Liver (tissue), 9 donors: ENCODE measurements around the gene AFMID. TPM values are rescaled to one million over a fixed set of nuclear protein-coding genes. Genes with fewer than 3 reads are reported as not detected.

ENCODE experiments used
- DNase-seq: peaks from one replicate; pipeline ENCODE4 v3.0.0-alpha.2; 2017; ENCODE audit warnings: low spot score
- H3K27ac ChIP-seq, 2 donors: one replicate each; pipeline ENCODE4 v1.7.0; 2013; ENCODE audit warnings: inconsistent platforms in 2 of 2, low read length in 2 of 2, control low read depth in 1 of 2, low read depth in 1 of 2, mild to moderate bottlenecking in 1 of 2
- H3K27me3 ChIP-seq, 4 donors: one replicate each; pipeline versions ENCODE4 v1.6.1 to v1.7.0; 2013; ENCODE audit warnings: low read length in 3 of 4, inconsistent platforms in 1 of 4, mild to moderate bottlenecking in 1 of 4, moderate library complexity in 1 of 4; ENCODE audit not compliant: control insufficient read depth in 4 of 4, insufficient read depth in 4 of 4
- H3K36me3 ChIP-seq, 4 donors: one replicate each; pipeline versions ENCODE4 v1.6.1 to v1.7.0; 2013; ENCODE audit warnings: low read length in 3 of 4, mild to moderate bottlenecking in 3 of 4, low read depth in 1 of 4, moderate library complexity in 1 of 4; ENCODE audit not compliant: control insufficient read depth in 4 of 4, insufficient read depth in 3 of 4
- H3K4me1 ChIP-seq, 4 donors: one replicate each; pipeline versions ENCODE4 v1.6.1 to v1.7.0; 2013; ENCODE audit warnings: low read length in 3 of 4, mild to moderate bottlenecking in 3 of 4, moderate library complexity in 1 of 4; ENCODE audit not compliant: control insufficient read depth in 4 of 4, insufficient read depth in 4 of 4
- H3K4me3 ChIP-seq, 3 donors: one replicate each; pipeline versions ENCODE4 v1.6.1 to v1.7.0; 2013; ENCODE audit warnings: low read length in 3 of 3, control low read depth in 1 of 3, low read depth in 1 of 3, mild to moderate bottlenecking in 1 of 3
- H3K9ac ChIP-seq, 2 donors: one replicate each; pipeline ENCODE4 v1.7.0; 2013; ENCODE audit warnings: low read length in 2 of 2, mild to moderate bottlenecking in 2 of 2, moderate library complexity in 2 of 2, control low read depth in 1 of 2, low read depth in 1 of 2
- H3K9me3 ChIP-seq, 4 donors: one replicate each; pipeline versions ENCODE4 v1.6.1 to v1.7.0; 2013; ENCODE audit warnings: low read length in 3 of 4; ENCODE audit not compliant: control insufficient read depth in 4 of 4
- EGR1 ChIP-seq, 2 donors: IDR thresholded peaks; 2 replicates each; pipeline ENCODE4 v1.6.1; 2016 to 2018; ENCODE audit warnings: antibody characterized with exemption in 2 of 2, low read depth in 2 of 2
- FOXA1 ChIP-seq: IDR thresholded peaks from 2 replicates; pipeline ENCODE4 v1.6.1; 2016; ENCODE audit warnings: antibody characterized with exemption
- FOXA2 ChIP-seq: IDR thresholded peaks from 2 replicates; pipeline ENCODE4 v1.6.1; 2016; ENCODE audit warnings: antibody characterized with exemption
- GABPA ChIP-seq, 2 donors: IDR thresholded peaks in 1 of 2; conservative IDR thresholded peaks in 1 of 2; 2 replicates each; pipeline ENCODE4 v1.6.1; 2016; ENCODE audit warnings: antibody characterized with exemption in 2 of 2, mild to moderate bottlenecking in 1 of 2, moderate library complexity in 1 of 2
- HNF4A ChIP-seq, 2 donors: conservative IDR thresholded peaks; 2 replicates each; pipeline ENCODE4 v1.6.1; 2016; ENCODE audit warnings: antibody characterized with exemption in 2 of 2, mild to moderate bottlenecking in 2 of 2
- HNF4G ChIP-seq: IDR thresholded peaks from 2 replicates; pipeline ENCODE4 v1.6.1; 2016; ENCODE audit warnings: antibody characterized with exemption
- JUND ChIP-seq, 2 donors: IDR thresholded peaks; 2 replicates each; pipeline ENCODE4 v1.6.1; 2016; ENCODE audit warnings: antibody characterized with exemption in 2 of 2
- NR2F2 ChIP-seq: IDR thresholded peaks from 2 replicates; pipeline ENCODE4 v1.6.1; 2016; ENCODE audit warnings: antibody characterized with exemption
- RAD21 ChIP-seq, 2 donors: IDR thresholded peaks; 2 replicates each; pipeline ENCODE4 v1.6.1; 2016; ENCODE audit warnings: antibody characterized with exemption in 2 of 2, mild to moderate bottlenecking in 2 of 2
- RXRA ChIP-seq, 2 donors: IDR thresholded peaks; 2 replicates each; pipeline ENCODE4 v1.6.1; 2017 to 2018; ENCODE audit warnings: antibody characterized with exemption in 2 of 2, mild to moderate bottlenecking in 1 of 2
- SP1 ChIP-seq: IDR thresholded peaks from 2 replicates; pipeline ENCODE4 v1.6.1; 2018; ENCODE audit warnings: antibody characterized with exemption, mild to moderate bottlenecking
- TAF1 ChIP-seq: conservative IDR thresholded peaks from 2 replicates; pipeline ENCODE4 v1.6.1; 2016; ENCODE audit warnings: antibody characterized with exemption, mild to moderate bottlenecking
- YY1 ChIP-seq: IDR thresholded peaks from 2 replicates; pipeline ENCODE4 v1.6.1; 2016; ENCODE audit warnings: antibody characterized with exemption, mild to moderate bottlenecking
- WGBS: extraction: QIAGEN DNeasy Blood & Tissue Kit; methylation state at CpG from one replicate; pipeline ENCODE4 v1.1.7; 2013; 5-methylcytosine and 5-hydroxymethylcytosine counted together
- polyA plus RNA-seq, 2 donors: library from polyadenylated mRNA; stranded (reverse) in 1 of 2; unstranded in 1 of 2; fragments of 200-250 nt in 1 of 2; fragments of >200 nt in 1 of 2; fragmentation: Nextera tagmentation in 1 of 2; extraction: Ambion mirVana in 1 of 2; gene quantifications; one replicate each; pipeline versions ENCODE4 v1.2.1 to v1.2.3, GENCODE V29; 2013 to 2015
- total RNA-seq, 2 donors: library from RNA; depleted of rRNA; stranded (reverse); fragments of >200 nt; gene quantifications; one replicate each; pipeline ENCODE4 v1.2.3, GENCODE V29; 2014
- TF ChIP-seq, protein P1 (sequence below): IDR thresholded peaks from 2 replicates; pipeline ENCODE4 v1.6.1; 2016; ENCODE audit warnings: antibody characterized with exemption
- TF ChIP-seq, protein P2 (sequence below): IDR thresholded peaks from 2 replicates; pipeline ENCODE4 v1.6.1; 2016; ENCODE audit warnings: antibody characterized with exemption, mild to moderate bottlenecking
- TF ChIP-seq, protein P3 (sequence below): IDR thresholded peaks from 2 replicates; pipeline ENCODE4 v1.6.1; 2016; ENCODE audit warnings: antibody characterized with exemption
- TF ChIP-seq, protein P4 (sequence below): IDR thresholded peaks from 2 replicates; pipeline ENCODE4 v1.6.1; 2016; ENCODE audit warnings: antibody characterized with exemption
- donor health status: healthy.
- donor health status: healthy.
- donor health status: healthy.
- donor health status: healthy.
- donor health status: healthy.

The AFMID gene
- total and polyA plus RNA-seq, 4 donors: 73.4 to 201 (median 138) TPM

DNA sequence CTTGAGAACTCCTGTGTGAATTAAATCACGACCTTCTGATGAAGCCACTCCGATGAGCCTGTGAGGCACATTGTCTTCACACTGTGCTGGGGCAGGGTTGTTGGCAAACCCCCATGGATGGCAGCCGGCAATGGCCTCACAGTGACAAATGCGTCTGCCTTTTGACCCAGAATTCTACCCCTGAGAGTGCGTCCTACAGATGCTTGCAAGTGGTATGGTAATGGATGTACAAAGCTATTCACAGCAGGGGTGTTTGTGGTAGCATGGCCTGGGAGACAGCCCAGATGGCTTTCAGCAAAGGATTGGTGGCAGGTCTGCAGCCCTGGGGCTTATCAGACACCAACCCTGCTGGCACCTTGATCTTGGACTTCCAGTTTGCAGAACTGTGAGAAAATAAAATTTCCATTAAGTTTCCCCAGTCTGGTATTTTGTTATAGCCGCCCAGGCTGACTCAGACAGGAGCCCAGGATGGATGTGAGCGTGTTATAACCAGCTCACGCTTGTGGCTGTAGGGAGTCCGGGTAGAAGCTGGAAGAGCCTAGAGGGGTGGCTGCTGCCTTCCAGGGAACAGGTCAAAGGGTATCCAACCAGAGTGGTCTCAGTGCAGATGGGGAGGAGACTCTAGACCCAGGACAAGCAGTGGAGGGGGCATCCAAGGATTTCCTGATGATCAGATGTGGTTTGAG is 10.1 kb downstream of the AFMID start:
- DNase-seq: no peak
- no peak overlapping the region for H3K9ac ChIP-seq
- H3K4me3 ChIP-seq: no peak overlapping the region
- TF ChIP-seq EGR1 (IDR thresholded peaks at IDR 0.05; ENCODE audit: low read depth in 2 of 2): no peak
- TF ChIP-seq HNF4G: no peak
- TF ChIP-seq YY1: no peak
- TF ChIP-seq RXRA (IDR thresholded peaks at IDR 0.05): no peak
- TF ChIP-seq GABPA (IDR thresholded peaks at IDR 0.05 in 1 of 2, conservative IDR thresholded peaks at IDR 0.05 in 1 of 2): no peak
- no peak for TF ChIP-seq FOXA1
- TF ChIP-seq SP1: no peak
- TF ChIP-seq HNF4A (conservative IDR thresholded peaks at IDR 0.05): no peak
- no peak for TF ChIP-seq TAF1
- TF ChIP-seq, protein P1, sequence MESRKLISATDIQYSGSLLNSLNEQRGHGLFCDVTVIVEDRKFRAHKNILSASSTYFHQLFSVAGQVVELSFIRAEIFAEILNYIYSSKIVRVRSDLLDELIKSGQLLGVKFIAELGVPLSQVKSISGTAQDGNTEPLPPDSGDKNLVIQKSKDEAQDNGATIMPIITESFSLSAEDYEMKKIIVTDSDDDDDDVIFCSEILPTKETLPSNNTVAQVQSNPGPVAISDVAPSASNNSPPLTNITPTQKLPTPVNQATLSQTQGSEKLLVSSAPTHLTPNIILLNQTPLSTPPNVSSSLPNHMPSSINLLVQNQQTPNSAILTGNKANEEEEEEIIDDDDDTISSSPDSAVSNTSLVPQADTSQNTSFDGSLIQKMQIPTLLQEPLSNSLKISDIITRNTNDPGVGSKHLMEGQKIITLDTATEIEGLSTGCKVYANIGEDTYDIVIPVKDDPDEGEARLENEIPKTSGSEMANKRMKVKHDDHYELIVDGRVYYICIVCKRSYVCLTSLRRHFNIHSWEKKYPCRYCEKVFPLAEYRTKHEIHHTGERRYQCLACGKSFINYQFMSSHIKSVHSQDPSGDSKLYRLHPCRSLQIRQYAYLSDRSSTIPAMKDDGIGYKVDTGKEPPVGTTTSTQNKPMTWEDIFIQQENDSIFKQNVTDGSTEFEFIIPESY: no peak
- TF ChIP-seq, protein P2, sequence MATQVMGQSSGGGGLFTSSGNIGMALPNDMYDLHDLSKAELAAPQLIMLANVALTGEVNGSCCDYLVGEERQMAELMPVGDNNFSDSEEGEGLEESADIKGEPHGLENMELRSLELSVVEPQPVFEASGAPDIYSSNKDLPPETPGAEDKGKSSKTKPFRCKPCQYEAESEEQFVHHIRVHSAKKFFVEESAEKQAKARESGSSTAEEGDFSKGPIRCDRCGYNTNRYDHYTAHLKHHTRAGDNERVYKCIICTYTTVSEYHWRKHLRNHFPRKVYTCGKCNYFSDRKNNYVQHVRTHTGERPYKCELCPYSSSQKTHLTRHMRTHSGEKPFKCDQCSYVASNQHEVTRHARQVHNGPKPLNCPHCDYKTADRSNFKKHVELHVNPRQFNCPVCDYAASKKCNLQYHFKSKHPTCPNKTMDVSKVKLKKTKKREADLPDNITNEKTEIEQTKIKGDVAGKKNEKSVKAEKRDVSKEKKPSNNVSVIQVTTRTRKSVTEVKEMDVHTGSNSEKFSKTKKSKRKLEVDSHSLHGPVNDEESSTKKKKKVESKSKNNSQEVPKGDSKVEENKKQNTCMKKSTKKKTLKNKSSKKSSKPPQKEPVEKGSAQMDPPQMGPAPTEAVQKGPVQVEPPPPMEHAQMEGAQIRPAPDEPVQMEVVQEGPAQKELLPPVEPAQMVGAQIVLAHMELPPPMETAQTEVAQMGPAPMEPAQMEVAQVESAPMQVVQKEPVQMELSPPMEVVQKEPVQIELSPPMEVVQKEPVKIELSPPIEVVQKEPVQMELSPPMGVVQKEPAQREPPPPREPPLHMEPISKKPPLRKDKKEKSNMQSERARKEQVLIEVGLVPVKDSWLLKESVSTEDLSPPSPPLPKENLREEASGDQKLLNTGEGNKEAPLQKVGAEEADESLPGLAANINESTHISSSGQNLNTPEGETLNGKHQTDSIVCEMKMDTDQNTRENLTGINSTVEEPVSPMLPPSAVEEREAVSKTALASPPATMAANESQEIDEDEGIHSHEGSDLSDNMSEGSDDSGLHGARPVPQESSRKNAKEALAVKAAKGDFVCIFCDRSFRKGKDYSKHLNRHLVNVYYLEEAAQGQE: no peak
- TF ChIP-seq NR2F2: no peak
- TF ChIP-seq, protein P3, sequence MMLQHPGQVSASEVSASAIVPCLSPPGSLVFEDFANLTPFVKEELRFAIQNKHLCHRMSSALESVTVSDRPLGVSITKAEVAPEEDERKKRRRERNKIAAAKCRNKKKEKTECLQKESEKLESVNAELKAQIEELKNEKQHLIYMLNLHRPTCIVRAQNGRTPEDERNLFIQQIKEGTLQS: no peak
- TF ChIP-seq JUND (IDR thresholded peaks at IDR 0.05): no peak
- TF ChIP-seq FOXA2: no peak
- no peak for TF ChIP-seq RAD21 (IDR thresholded peaks at IDR 0.05)
- TF ChIP-seq, protein P4, sequence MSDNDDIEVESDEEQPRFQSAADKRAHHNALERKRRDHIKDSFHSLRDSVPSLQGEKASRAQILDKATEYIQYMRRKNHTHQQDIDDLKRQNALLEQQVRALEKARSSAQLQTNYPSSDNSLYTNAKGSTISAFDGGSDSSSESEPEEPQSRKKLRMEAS: no peak
- H3K27me3 ChIP-seq: no peaks in the 10 kb centered on the region
- 85% methylated on average over 9 of the region's 9 CpGs for WGBS
- peaks cover 21 to 33% (median 29%) of the 10 kb centered on the region in 4 donors for H3K36me3 ChIP-seq
- no peaks in the 10 kb centered on the region for H3K9me3 ChIP-seq
- no peak overlapping the region for H3K27ac ChIP-seq
- peaks cover 0 to 10% (median 3%) of the 10 kb centered on the region in 4 donors for H3K4me1 ChIP-seq

DNA sequence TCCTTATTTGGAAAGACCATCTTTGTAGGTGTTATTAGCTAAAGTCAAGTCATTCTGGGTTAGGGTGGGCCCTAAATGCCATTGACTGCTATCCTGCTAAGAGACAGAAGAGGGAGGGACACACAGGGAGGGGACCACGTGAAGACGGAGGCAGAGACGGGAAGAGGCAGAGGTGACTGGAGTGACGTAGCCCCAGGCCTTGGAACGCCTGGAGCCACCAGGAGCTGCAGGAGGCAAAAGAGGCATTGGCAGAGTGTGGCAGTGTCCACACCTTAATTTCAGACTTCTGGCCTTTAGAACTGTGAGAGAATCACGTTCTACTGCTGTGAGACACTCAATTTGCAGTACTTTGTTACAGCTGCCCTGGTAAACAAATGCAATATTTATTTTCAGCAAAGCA is 13.3 kb downstream of the AFMID start:
- peaks cover 23 to 47% (median 33%) of the 10 kb centered on the region in 4 donors for H3K36me3 ChIP-seq

More for the DNA sequence above, 13.3 kb downstream of the AFMID start:
- no peak overlapping the region for H3K4me3 ChIP-seq
- no peak overlapping the region for H3K9ac ChIP-seq
- TF ChIP-seq HNF4A (conservative IDR thresholded peaks at IDR 0.05): peak in 1 of 2 donors; percentile 35
- no peak for TF ChIP-seq SP1
- H3K27ac ChIP-seq: no peak overlapping the region
- H3K4me1 ChIP-seq: peaks cover 0 to 6% (median 1%) of the 10 kb centered on the region in 4 donors
- H3K9me3 ChIP-seq: no peaks in the 10 kb centered on the region
- WGBS: 72% methylated on average over 6 of the region's 6 CpGs
- H3K27me3 ChIP-seq: no peaks in the 10 kb centered on the region
- no peak for DNase-seq
